22Rv1 (cell line): ENCODE data around the gene CXCL3.

ENCODE experiments used
- ZFX ChIP-seq: fragments of 450-650 bp; IDR thresholded peaks from 2 replicates; pipeline ENCODE4 v1.6.1; 2017; ENCODE audit warnings: antibody characterized with exemption, borderline replicate concordance
- TF ChIP-seq, protein P1 (sequence below): fragments of 450-650 bp; IDR thresholded peaks from 2 replicates; pipeline ENCODE4 v1.5.1; 2017; ENCODE audit warnings: mild to moderate bottlenecking

GRCh38 chr4:74055096-74055495 lies 16.6 kb upstream of the CXCL3 start:
- TF ChIP-seq, protein P1, sequence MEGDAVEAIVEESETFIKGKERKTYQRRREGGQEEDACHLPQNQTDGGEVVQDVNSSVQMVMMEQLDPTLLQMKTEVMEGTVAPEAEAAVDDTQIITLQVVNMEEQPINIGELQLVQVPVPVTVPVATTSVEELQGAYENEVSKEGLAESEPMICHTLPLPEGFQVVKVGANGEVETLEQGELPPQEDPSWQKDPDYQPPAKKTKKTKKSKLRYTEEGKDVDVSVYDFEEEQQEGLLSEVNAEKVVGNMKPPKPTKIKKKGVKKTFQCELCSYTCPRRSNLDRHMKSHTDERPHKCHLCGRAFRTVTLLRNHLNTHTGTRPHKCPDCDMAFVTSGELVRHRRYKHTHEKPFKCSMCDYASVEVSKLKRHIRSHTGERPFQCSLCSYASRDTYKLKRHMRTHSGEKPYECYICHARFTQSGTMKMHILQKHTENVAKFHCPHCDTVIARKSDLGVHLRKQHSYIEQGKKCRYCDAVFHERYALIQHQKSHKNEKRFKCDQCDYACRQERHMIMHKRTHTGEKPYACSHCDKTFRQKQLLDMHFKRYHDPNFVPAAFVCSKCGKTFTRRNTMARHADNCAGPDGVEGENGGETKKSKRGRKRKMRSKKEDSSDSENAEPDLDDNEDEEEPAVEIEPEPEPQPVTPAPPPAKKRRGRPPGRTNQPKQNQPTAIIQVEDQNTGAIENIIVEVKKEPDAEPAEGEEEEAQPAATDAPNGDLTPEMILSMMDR = no peak
- no peak for TF ChIP-seq ZFX
